ENCODE results near the gene MAP2K3. TPM values are rescaled to one million over a fixed set of nuclear protein-coding genes. Genes with fewer than 3 reads are reported as not detected.
A peak's percentile ranks its signal among the peaks of the same experiment; 100 is the strongest.

Gene MAP2K3
- total RNA-seq, 1 experiment from 2014 or later = 98.1 TPM

DNA sequence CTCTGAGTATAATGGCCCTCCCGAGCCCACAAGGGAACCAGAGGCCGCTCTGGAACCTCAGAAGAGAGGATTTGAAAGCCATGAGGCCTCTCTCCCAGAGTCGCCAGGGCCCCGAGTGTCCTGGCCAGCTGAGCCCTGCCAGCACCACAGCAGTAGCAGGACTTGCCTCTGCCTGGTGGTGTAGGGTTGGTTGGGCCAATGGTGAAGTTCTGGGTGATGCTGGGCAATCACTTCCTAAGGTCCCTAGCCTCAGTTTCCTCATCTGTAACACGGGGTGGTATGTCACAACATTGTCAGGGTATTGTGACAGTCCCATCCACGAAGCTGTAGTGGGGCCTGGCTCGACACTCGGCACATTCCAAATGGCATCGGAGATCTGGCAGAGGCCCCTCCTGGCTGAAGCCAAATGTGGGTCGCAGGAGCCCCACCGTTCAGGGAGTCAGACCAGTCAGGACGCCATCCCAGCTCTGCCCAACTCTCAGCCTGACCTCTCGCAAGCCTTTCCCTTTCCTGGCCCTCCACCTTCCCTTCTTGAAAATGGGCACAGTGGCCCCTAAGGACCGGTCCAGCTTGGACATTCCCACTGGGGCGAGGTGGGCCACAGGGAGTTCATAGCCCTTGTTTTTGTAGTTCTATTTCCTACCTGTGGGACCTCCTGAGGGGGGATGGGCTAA is 33.0 kb upstream of the MAP2K3 start:
- H4K20me1 ChIP-seq (ENCODE audit: insufficient read depth) = no peaks in the 10 kb centered on the region
- H3K4me1 ChIP-seq (replicated peaks; ENCODE audit: insufficient read depth) = peaks cover 14% of the 10 kb centered on the region
- TF ChIP-seq, protein P1, sequence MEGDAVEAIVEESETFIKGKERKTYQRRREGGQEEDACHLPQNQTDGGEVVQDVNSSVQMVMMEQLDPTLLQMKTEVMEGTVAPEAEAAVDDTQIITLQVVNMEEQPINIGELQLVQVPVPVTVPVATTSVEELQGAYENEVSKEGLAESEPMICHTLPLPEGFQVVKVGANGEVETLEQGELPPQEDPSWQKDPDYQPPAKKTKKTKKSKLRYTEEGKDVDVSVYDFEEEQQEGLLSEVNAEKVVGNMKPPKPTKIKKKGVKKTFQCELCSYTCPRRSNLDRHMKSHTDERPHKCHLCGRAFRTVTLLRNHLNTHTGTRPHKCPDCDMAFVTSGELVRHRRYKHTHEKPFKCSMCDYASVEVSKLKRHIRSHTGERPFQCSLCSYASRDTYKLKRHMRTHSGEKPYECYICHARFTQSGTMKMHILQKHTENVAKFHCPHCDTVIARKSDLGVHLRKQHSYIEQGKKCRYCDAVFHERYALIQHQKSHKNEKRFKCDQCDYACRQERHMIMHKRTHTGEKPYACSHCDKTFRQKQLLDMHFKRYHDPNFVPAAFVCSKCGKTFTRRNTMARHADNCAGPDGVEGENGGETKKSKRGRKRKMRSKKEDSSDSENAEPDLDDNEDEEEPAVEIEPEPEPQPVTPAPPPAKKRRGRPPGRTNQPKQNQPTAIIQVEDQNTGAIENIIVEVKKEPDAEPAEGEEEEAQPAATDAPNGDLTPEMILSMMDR (conservative IDR thresholded peaks at IDR 0.05) = no peak
- no peak for TF ChIP-seq EZH2 (IDR thresholded peaks at IDR 0.05; ENCODE audit: low read depth)
- no peaks in the 10 kb centered on the region for H3K36me3 ChIP-seq (ENCODE audit: low read depth)
- DNase-seq = no peak
- BruUV-seq (replicated peaks) = TSS peak; percentile 53
- H3K9me3 ChIP-seq (ENCODE audit: insufficient read depth, low read depth) = no peaks in the 10 kb centered on the region
- ChIA-PET POLR2A (ENCODE audit: unreplicated experiment) (interaction anchor here (0.6 kb wide), 1 partner anchor 191 kb away, joined by 3 read pairs; no protein-coding TSS in a partner anchor), CTCF (no interaction called here)
- H3F3A ChIP-seq (ENCODE audit: insufficient read depth, low read depth) = 0 out of 2 replicates have a peak, but pooled peaks cover 3% of the 10 kb centered on the region
- intact Hi-C loops (cut with micrococcal nuclease; ENCODE audit: unreplicated experiment) = loop anchor here (5.0 kb wide), 1 partner anchor 36 kb away; no protein-coding TSS in a partner anchor
- no peaks in the 10 kb centered on the region for H3K79me2 ChIP-seq (ENCODE audit: low read depth)
- no peak overlapping the region for H3K27ac ChIP-seq
- H3K9me2 ChIP-seq (ENCODE audit: insufficient read depth) = no peaks in the 10 kb centered on the region
- H2AFZ ChIP-seq = no peak overlapping the region
- no peak overlapping the region for H3K4me2 ChIP-seq
- H3K27me3 ChIP-seq (ENCODE audit: insufficient read depth, low read depth) = 0 out of 2 replicates have a peak, but pooled peaks cover 4% of the 10 kb centered on the region
- no peak overlapping the region for H3K4me3 ChIP-seq

DNA sequence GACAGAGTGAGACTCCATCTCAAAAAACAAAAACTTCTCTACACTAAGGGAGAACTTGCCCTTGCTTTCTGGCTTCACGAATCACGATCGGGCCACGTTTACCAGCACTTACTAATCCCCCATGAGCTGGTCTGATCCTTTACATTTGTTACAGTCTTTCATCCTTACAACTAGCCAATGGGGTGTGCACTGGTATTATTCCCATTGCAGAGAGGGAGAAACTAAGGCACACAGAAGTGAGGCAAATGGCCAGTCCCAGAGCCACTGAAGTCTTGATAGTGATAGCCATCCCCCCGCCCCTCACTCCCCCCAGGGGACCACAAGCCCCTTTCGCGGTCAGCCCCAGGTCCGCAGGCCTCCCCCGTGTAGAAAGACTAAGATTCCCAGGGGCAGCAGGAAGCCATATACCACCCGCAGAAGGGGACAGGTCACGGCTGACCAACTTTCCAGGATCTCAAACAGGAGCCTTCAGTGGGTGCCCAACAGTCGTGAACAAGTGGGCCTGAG is 32.2 kb upstream of the MAP2K3 start:
- Histone ChIP-seq H2AFZ (no peak overlapping the region), H4K20me1 (ENCODE audit: insufficient read depth) (no peaks in the 10 kb centered on the region), H3K27ac (no peak overlapping the region), H3K4me2 (peak overlapping the region; percentile 70), H3F3A (ENCODE audit: insufficient read depth, low read depth) (peaks cover 10% of the 10 kb centered on the region; the same call in 1 of the 2 replicates), H3K9me2 (ENCODE audit: insufficient read depth) (no peaks in the 10 kb centered on the region), H3K4me1 (replicated peaks; ENCODE audit: insufficient read depth) (peaks cover 20% of the 10 kb centered on the region), H3K79me2 (ENCODE audit: low read depth) (no peaks in the 10 kb centered on the region), H3K4me3 (peak overlapping the region; percentile 49), H3K27me3 (ENCODE audit: insufficient read depth, low read depth) (0 out of 2 replicates have a peak, but pooled peaks cover 4% of the 10 kb centered on the region), H3K36me3 (ENCODE audit: low read depth) (no peaks in the 10 kb centered on the region), H3K9me3 (ENCODE audit: insufficient read depth, low read depth) (no peaks in the 10 kb centered on the region)
- intact Hi-C loops (cut with micrococcal nuclease; ENCODE audit: unreplicated experiment) = loop anchor here (5.0 kb wide), 1 partner anchor 35 kb away; no protein-coding TSS in a partner anchor
- no TSS peak for BruUV-seq (replicated peaks)
- no peak for DNase-seq
- TF ChIP-seq EZH2 (IDR thresholded peaks at IDR 0.05; ENCODE audit: low read depth) = no peak
- TF ChIP-seq, protein P1 (conservative IDR thresholded peaks at IDR 0.05) = no peak
- ChIA-PET POLR2A (ENCODE audit: unreplicated experiment) (interaction anchor here (0.6 kb wide), 1 partner anchor 192 kb away, joined by 3 read pairs; no protein-coding TSS in a partner anchor), CTCF (interaction anchor here (0.7 kb wide), 1 partner anchor 344 kb away, joined by 9 read pairs; no protein-coding TSS in a partner anchor)

GRCh38 chr17:21252796-21253645 is 31.5 kb upstream of the MAP2K3 start, which contains the start of gene NATD1:
NATD1 (minus strand) TSS chr17:21253410; CDS start chr17:21253264, 146 bp downstream.
- Histone ChIP-seq H2AFZ (peak within 1 kb of the TSS; percentile 73), H3K79me2 (ENCODE audit: low read depth) (no peaks in the 10 kb centered on the region), H3K4me3 (peak within 1 kb of the TSS; percentile 78), H3F3A (ENCODE audit: insufficient read depth, low read depth) (peaks cover 15% of the 10 kb centered on the region; the same call in 1 of the 2 replicates), H3K9me2 (ENCODE audit: insufficient read depth) (no peaks in the 10 kb centered on the region), H3K36me3 (ENCODE audit: low read depth) (no peaks in the 10 kb centered on the region), H4K20me1 (ENCODE audit: insufficient read depth) (no peaks in the 10 kb centered on the region), H3K4me2 (peak within 1 kb of the TSS; percentile 87), H3K4me1 (replicated peaks; ENCODE audit: insufficient read depth) (peaks cover 20% of the 10 kb centered on the region), H3K27ac (no peak within 1 kb of the TSS), H3K9me3 (ENCODE audit: insufficient read depth, low read depth) (no peaks in the 10 kb centered on the region), H3K27me3 (ENCODE audit: insufficient read depth, low read depth) (0 out of 2 replicates have a peak, but pooled peaks cover 4% of the 10 kb centered on the region)
- BruUV-seq (replicated peaks) = no TSS peak
- POLR2A ChIA-PET (ENCODE audit: unreplicated experiment) = no interaction called here
- intact Hi-C loops (cut with micrococcal nuclease; ENCODE audit: unreplicated experiment) = loop anchor here (5.0 kb wide), 1 partner anchor 34 kb away; no protein-coding TSS in a partner anchor
- peak; percentile 58 to 66 for DNase-seq
- CTCF ChIA-PET = interaction anchor here (0.6 to 0.7 kb wide), 3 partner anchors 24 to 344 kb away, joined by 3 to 14 read pairs (median 9); no protein-coding TSS in a partner anchor
- TF ChIP-seq, protein P1 (conservative IDR thresholded peaks at IDR 0.05) = no peak
- TF ChIP-seq EZH2 (IDR thresholded peaks at IDR 0.05; ENCODE audit: low read depth) = no peak

Measured in PC-9 (cell line).